HepG2 (cell line): Measurements from ENCODE around the gene PTH1R. TPM values are rescaled to one million over a fixed set of nuclear protein-coding genes. Genes with fewer than 3 reads are reported as not detected.

Experiments
- ATAC-seq: fragments of 200-7000 bp; cut with Tn5 transposase; 3 replicates; pipeline ENCODE4 v1.9.1; 2020; ENCODE audit warnings: mild to moderate bottlenecking, moderate library complexity
- BruUV-seq: library from RNA; stranded (reverse); fragments of 400-500 nt; replicated peaks from 2 replicates; lab custom pipeline; 2021; lab: Mats Ljungman, UMichigan
- CTCF ChIA-PET: fragments of 300-600 bp; formaldehyde crosslinking; extraction: SDS; loops from one replicate; lab custom pipeline; 2021; ENCODE audit warnings: low total read pairs, inconsistent platforms, low intra/inter-chr PET ratio; lab: Yijun Ruan, JAX
- POLR2A ChIA-PET: fragments of 350-600 bp; sonication (Branson Sonifier 250); formaldehyde crosslinking; loops from one replicate; lab custom pipeline; 2020; ENCODE audit warnings: antibody characterized with exemption, inconsistent platforms; lab: Yijun Ruan, JAX
- DNase-seq: peaks from one replicate; pipeline ENCODE4 v3.0.0-alpha.2; 2015; ENCODE audit warnings: low spot score
- FAIRE-seq: peaks from 3 replicates; lab custom pipeline; 2011; peaks lifted over from hg19 to GRCh38; lab: Jason Lieb, UNC
- H2AFZ ChIP-seq: one replicate; pipeline ENCODE4 v1.6.1; 2011; ENCODE audit warnings: low read length, inconsistent platforms
- H3K27ac ChIP-seq: fragments of 300-600 bp; 3 replicates; pipeline ENCODE4 v1.8.0; 2011; ENCODE audit warnings: mixed run types, mild to moderate bottlenecking, mixed read lengths, low read length, inconsistent platforms; ENCODE audit not compliant: insufficient read depth; ENCODE audit errors: extremely low read length
- H3K27me3 ChIP-seq, 2 experiments: fragments of 200-600 bp in 1 of 2; 2 replicates in 1 of 2; 3 replicates in 1 of 2; pipeline versions ENCODE4 v1.6.0 to v1.8.0; 2011; ENCODE audit warnings: low read length in 2 of 2, mild to moderate bottlenecking in 2 of 2, moderate library complexity in 2 of 2, inconsistent platforms in 1 of 2; ENCODE audit not compliant: insufficient read depth in 2 of 2, control insufficient read depth in 1 of 2
- H3K36me3 ChIP-seq, 2 experiments: fragments of 200-600 bp in 1 of 2; replicated peaks in 1 of 2; 2 replicates in 1 of 2; 3 replicates in 1 of 2; pipeline versions ENCODE4 v1.5.1 to v1.8.0; 2011; ENCODE audit warnings: low read length in 2 of 2, inconsistent platforms in 1 of 2; ENCODE audit not compliant: insufficient read depth in 2 of 2, control insufficient read depth in 1 of 2
- H3K4me1 ChIP-seq: 2 replicates; pipeline ENCODE4 v1.5.1; 2012; ENCODE audit warnings: low read length, inconsistent platforms; ENCODE audit not compliant: insufficient read depth
- H3K4me2 ChIP-seq: 2 replicates; pipeline ENCODE4 v1.6.0; 2011; ENCODE audit warnings: low read depth, low read length, inconsistent platforms
- H3K4me3 ChIP-seq, 3 experiments: fragments of 200-600 bp in 1 of 3; sonication (generic), shearing (Covaris generic) in 1 of 3; replicated peaks in 1 of 3; 2 replicates each; pipeline ENCODE4 v1.5.1; 2011 to 2016; ENCODE audit warnings: low read length in 3 of 3, inconsistent platforms in 2 of 3, low read depth in 2 of 3, mild to moderate bottlenecking in 2 of 3, control low read depth in 1 of 3, mixed read lengths in 1 of 3; ENCODE audit not compliant: insufficient read depth in 1 of 3
- H3K79me2 ChIP-seq: one replicate; pipeline ENCODE4 v1.6.1; 2011; ENCODE audit warnings: low read length, inconsistent platforms; ENCODE audit not compliant: insufficient read depth
- H3K9ac ChIP-seq: 2 replicates; pipeline ENCODE4 v1.6.0; 2011; ENCODE audit warnings: mild to moderate bottlenecking, low read depth, low read length, inconsistent platforms; ENCODE audit not compliant: insufficient read depth
- H3K9me3 ChIP-seq: 2 replicates; pipeline ENCODE4 v1.5.1; 2012; ENCODE audit warnings: mild to moderate bottlenecking, low read length
- H4K20me1 ChIP-seq: 2 replicates; pipeline ENCODE4 v1.6.0; 2011; ENCODE audit warnings: inconsistent platforms, mild to moderate bottlenecking, low read length, moderate library complexity; ENCODE audit not compliant: insufficient read depth
- FOXC1 ChIP-seq: sonication (generic); formaldehyde crosslinking; IDR thresholded peaks from 2 replicates; pipeline ENCODE4 v1.8.0; 2022; ENCODE audit warnings: mild to moderate bottlenecking, missing genetic modification reagents, borderline replicate concordance
- NFKB2 ChIP-seq: sonication (generic); formaldehyde crosslinking; IDR thresholded peaks from 2 replicates; pipeline ENCODE4 v1.4.0; 2020; ENCODE audit warnings: missing genetic modification reagents, borderline replicate concordance
- PLRG1 ChIP-seq: fragments of 450-650 bp; conservative IDR thresholded peaks from 2 replicates; pipeline ENCODE4 v1.6.1; 2016
- ZNF646 ChIP-seq: sonication (generic); formaldehyde crosslinking; IDR thresholded peaks from 2 replicates; pipeline ENCODE4 v1.9.0; 2021; ENCODE audit warnings: mild to moderate bottlenecking, missing genetic modification reagents
- WGBS: methylation state at CpG from one replicate; pipeline ENCODE4 v1.1.6; 2017; ENCODE audit warnings: low lambda C conversion rate; 5-methylcytosine and 5-hydroxymethylcytosine counted together
- in situ Hi-C: cut with HindIII; loops from 2 replicates; pipeline ENCODE4 v1.10.0; 2017; ENCODE audit warnings: low pct_unique_long_range_greater_than_20kb; ENCODE audit not compliant: extremely low pct_ligation_motif_present
- intact Hi-C: fragments of 100-400 bp; cut with micrococcal nuclease; formaldehyde crosslinking; loops from one replicate; pipeline ENCODE4 v1.10.0; 2022; ENCODE audit not compliant: unreplicated experiment
- polyA plus RNA-seq, 8 experiments: library from polyadenylated mRNA; depleted of rRNA in 3 of 8; stranded (reverse) in 7 of 8; unstranded in 1 of 8; fragments of >200 nt; fragmentation: Illumina TruSeq in 4 of 8; extraction: Trizol in 4 of 8; gene quantifications; 2 replicates each; pipeline versions ENCODE4 v1.2.1 to v1.2.3, GENCODE V29; 2011 to 2016; ENCODE audit warnings: low read depth in 4 of 8, missing spikeins in 1 of 8, mixed read lengths in 1 of 8; ENCODE audit not compliant: insufficient read depth in 1 of 8
- total RNA-seq, 5 experiments: library from RNA; depleted of rRNA; stranded (reverse); fragments of >200 nt; fragmentation: Illumina TruSeq; extraction: Trizol; gene quantifications; 2 replicates each; pipeline ENCODE4 v1.2.3, GENCODE V29; 2016; ENCODE audit warnings: low read depth in 1 of 5

The PTH1R gene
- total and polyA plus RNA-seq, 2 of the 13 experiments (the other 11 are each of a cell fraction or from before 2014, with no cell fraction given) = not detected

- TF ChIP-seq ZNF646 (CRISPR knock-in tag) (peak; percentile 85), NFKB2 (CRISPR knock-in tag) (no peak), PLRG1 (0 out of 2 replicates have a peak, but pooled peaks have one; percentile 8), FOXC1 (no peak)
- TF ChIP-seq, all 625 proteins: peak for 4
Measured at GRCh38 chr3:46907960-46908293, 30.4 kb downstream of the PTH1R start (continued).

GRCh38 chr3:46908294-46908985, 30.9 kb downstream of the PTH1R start:
- in situ Hi-C loops = loop anchor here (5.0 kb wide), 2 partner anchors 41 to 196 kb away; no protein-coding TSS in a partner anchor
- Histone ChIP-seq H3K9me3 (no peaks in the 10 kb centered on the region), H3K4me3 (no peak overlapping the region), H3K9ac (no peak overlapping the region), H3K27ac (no peak overlapping the region), H3K36me3 (no peaks in the 10 kb centered on the region), H3K79me2 (no peaks in the 10 kb centered on the region), H3K4me1 (peaks cover 10% of the 10 kb centered on the region), H3K27me3 (peaks cover 0 to 32% of the 10 kb centered on the region in 2 experiments; a peak in 3 of 5 replicates), H3K4me2 (no peak overlapping the region), H4K20me1 (no peaks in the 10 kb centered on the region), H2AFZ (no peak overlapping the region)
- ChIA-PET CTCF (interaction anchor here (0.8 to 3.3 kb wide), 2 partner anchors 41 to 203 kb away, joined by 3 to 15 read pairs; no protein-coding TSS in a partner anchor), POLR2A (no interaction called here)
- WGBS = 57% methylated on average over 24 of the region's 24 CpGs
- no TSS peak for BruUV-seq
- FAIRE-seq (no peak), DNase-seq (no peak), ATAC-seq (no peak)
- intact Hi-C loops = loop anchor here (1.0 kb wide), 1 partner anchor 42 kb away; no protein-coding TSS in a partner anchor
- TF ChIP-seq ZNF646 (CRISPR knock-in tag) = no peak
